Esophagus squamous epithelium (tissue), 4 donors: ENCODE measurements around the gene STK16.

ENCODE experiments used
- POLR2A ChIP-seq, 4 donors: fragments of 450-650 bp; IDR thresholded peaks; one replicate each; pipeline ENCODE4 v1.6.1; 2017; ENCODE audit warnings: antibody characterized with exemption in 4 of 4, mild to moderate bottlenecking in 4 of 4, moderate library complexity in 3 of 4
- TF ChIP-seq, protein P1 (sequence below), 6 experiments: fragments of 450-650 bp in 4 of 6; fragments of 200-600 bp in 2 of 6; sonication (generic) in 2 of 6; IDR thresholded peaks; one replicate each; pipeline ENCODE4 v1.5.1; 2016 to 2019; ENCODE audit warnings: antibody characterized with exemption in 6 of 6, mild to moderate bottlenecking in 4 of 6, moderate library complexity in 4 of 6

DNA sequence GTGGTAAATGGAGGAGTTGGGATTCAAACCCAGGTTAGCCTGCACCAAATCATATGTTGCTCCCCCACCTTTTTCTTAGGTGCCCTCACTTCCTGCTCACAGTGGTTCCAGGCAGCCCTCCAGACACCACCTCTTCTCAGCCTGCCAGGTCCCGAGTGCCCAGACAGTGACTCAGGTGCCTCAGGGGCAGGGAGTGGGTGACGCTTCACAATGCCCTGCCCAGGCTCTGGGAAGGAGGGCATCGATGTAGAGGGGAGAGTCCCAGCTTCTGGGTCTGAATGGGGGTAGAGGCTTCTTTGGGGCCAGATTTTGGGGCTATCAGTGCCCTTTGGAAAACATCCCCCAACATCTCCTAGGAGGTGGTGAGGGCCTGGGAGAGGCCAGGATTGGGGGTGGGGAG lies 28.7 kb downstream of the STK16 start:
- TF ChIP-seq POLR2A (IDR thresholded peaks at IDR 0.05), result no peak
- TF ChIP-seq, protein P1, sequence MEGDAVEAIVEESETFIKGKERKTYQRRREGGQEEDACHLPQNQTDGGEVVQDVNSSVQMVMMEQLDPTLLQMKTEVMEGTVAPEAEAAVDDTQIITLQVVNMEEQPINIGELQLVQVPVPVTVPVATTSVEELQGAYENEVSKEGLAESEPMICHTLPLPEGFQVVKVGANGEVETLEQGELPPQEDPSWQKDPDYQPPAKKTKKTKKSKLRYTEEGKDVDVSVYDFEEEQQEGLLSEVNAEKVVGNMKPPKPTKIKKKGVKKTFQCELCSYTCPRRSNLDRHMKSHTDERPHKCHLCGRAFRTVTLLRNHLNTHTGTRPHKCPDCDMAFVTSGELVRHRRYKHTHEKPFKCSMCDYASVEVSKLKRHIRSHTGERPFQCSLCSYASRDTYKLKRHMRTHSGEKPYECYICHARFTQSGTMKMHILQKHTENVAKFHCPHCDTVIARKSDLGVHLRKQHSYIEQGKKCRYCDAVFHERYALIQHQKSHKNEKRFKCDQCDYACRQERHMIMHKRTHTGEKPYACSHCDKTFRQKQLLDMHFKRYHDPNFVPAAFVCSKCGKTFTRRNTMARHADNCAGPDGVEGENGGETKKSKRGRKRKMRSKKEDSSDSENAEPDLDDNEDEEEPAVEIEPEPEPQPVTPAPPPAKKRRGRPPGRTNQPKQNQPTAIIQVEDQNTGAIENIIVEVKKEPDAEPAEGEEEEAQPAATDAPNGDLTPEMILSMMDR (IDR thresholded peaks at IDR 0.05), result no peak
